HG03354 (cell line): ENCODE results near the gene DGKK.
A peak's percentile ranks its signal among the peaks of the same experiment; 100 is the strongest.

ENCODE experiments used
- ATAC-seq: cut with Tn5 transposase; IDR thresholded peaks from one replicate; pipeline ENCODE4 v1.9.1; 2021; ENCODE audit warnings: mild to moderate bottlenecking; ENCODE audit not compliant: unreplicated experiment, poor library complexity, severe bottlenecking

DGKK gene, protein sequence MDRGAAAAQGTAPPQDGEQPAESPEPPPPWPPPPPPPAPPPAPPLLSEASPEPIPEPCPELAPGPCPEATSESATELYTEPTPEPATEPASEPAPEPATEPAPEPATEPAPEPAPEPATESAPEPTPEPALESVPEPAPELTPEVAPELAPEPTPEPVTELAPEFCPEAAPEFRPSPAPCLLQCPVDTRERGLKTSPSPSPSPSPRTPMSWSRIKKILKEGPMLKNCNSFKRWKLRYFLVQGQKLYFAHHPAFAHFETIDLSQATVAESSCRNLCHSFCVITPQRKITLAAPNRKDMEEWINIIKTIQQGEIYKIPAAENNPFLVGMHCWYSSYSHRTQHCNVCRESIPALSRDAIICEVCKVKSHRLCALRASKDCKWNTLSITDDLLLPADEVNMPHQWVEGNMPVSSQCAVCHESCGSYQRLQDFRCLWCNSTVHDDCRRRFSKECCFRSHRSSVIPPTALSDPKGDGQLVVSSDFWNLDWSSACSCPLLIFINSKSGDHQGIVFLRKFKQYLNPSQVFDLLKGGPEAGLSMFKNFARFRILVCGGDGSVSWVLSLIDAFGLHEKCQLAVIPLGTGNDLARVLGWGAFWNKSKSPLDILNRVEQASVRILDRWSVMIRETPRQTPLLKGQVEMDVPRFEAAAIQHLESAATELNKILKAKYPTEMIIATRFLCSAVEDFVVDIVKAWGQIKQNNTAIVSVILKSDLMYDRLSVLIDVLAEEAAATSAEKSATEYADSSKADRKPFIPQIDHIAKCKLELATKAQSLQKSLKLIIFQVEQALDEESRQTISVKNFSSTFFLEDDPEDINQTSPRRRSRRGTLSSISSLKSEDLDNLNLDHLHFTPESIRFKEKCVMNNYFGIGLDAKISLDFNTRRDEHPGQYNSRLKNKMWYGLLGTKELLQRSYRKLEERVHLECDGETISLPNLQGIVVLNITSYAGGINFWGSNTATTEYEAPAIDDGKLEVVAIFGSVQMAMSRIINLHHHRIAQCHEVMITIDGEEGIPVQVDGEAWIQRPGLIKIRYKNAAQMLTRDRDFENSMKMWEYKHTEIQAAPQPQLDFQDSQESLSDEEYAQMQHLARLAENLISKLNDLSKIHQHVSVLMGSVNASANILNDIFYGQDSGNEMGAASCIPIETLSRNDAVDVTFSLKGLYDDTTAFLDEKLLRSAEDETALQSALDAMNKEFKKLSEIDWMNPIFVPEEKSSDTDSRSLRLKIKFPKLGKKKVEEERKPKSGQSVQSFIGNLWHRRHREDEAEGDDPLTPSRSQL

DNA sequence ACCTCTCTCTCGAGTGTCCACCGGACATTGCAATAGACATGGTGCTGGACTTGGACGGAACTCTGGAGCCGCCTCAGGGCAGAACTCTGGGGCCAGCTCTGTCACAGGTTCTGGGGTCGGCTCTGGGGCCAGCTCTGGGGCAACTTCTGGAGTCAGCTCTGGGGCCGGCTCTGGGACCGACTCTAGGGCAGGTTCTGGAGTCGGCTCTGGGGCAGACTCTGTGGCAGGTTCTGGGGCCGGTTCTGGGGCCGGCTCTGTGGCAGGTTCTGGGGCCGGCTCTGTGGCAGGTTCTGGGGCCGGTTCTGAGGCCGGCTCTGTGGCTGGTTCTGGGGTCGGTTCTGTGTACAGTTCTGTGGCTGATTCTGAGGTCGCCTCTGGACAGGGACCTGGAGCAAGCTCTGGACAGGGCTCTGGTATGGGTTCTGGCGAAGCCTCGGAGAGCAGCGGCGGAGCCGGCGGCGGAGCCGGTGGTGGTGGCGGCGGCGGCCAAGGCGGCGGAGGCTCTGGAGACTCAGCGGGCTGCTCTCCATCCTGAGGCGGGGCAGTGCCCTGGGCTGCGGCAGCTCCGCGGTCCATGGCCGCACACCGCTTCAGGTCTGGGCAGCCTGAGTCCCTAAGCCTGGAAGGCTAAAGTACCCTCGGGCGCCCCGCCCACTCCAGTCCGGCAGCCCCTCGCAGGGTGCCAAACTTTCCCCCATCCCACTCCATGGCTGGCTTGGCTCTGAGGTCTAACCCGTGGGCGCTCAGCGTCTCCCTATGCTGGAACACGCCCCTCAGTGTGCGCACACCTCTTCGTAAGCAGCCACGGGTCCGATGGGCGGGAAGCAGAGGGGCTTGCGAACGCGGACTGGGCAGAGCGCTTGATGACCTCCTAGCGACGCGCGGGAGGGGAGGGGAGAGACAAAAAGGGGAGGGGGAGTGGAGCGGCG, at the start of gene DGKK:
Gene DGKK, minus strand, starts transcription at position 723 of the 929 bp plus-strand sequence. Its CDS starts 147 bp downstream, at position 576.
- no peak for ATAC-seq

DNA sequence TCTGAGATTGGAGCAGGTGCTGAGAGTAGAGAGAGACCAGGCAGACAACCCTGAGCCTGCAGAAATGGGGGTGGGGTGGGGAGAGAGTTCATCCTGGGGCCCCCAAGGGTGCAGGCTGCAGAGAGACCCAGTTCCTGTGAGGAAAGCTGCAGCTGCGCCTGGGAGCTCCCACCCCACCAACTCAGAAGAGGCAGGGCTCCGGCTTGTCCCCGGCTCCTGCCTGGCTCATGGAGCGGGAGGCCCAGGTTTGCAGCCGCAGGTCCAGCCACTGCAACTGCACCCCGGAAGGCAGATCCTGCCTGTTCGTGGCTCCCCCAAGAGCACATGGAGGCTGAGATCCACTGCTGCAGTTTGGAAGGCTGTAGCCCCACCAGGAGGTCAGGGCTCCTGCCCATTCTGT, 44.2 kb upstream of the DGKK start:
- no peak for ATAC-seq

DNA sequence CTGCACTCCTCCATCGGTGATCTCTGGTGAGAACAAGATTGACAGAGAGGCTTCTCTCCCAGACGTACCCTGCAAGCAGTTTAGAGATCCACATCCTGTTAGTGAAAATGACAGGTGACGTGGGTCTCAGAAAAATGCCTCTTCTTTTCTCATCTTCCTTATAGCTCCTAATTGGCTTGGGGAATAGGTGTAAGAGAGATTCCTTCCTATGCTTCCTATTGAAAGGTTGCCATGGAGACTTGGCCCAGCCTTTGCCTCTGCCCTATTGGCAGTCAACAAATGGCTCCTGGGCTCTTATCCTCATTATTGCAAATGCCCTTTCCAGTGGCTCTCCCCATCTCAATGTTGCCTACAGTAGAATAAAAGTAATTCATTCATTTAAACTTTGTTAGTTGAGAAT, 26.5 kb upstream of the DGKK start:
- no peak for ATAC-seq

DNA sequence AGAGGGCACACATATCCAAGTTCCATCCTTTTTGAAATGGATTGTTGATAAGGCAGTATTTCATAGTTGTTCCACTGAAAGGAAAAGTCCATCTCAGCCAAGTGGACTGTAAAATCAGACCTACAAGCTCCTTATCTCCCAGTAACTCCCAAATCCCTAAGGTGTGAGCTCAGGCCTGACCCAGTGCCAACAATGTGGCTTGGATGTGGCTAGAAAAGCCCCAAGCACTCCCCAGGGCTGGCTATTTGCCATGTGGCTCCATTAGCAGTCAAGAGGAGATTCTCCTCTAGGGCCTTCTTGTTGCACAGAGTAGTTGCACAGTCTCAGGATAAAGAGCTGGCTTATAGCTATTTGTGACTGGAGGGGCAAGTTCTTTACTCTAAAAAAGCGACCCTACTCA, 25.0 kb upstream of the DGKK start:
- no peak for ATAC-seq

DNA sequence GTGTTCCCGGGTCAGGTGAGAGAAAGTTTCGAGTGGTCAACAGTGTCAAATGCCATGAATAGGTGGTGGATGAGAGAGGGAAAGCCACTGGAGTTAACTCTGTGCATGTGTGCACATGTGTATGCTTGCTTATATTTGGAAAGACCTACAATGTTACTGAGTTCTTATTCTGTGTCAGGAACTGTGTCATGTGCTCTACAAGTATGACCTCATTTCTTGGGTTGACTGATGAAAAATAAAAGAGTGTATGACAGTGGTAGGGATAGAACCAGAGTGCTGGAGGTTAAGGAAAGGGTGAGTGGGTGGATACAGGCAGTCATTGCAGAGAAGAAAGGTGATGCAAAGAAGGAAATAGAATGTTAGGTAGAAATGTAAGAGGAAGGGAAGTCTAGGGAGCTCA, 22.1 kb upstream of the DGKK start:
- no peak for ATAC-seq

DNA sequence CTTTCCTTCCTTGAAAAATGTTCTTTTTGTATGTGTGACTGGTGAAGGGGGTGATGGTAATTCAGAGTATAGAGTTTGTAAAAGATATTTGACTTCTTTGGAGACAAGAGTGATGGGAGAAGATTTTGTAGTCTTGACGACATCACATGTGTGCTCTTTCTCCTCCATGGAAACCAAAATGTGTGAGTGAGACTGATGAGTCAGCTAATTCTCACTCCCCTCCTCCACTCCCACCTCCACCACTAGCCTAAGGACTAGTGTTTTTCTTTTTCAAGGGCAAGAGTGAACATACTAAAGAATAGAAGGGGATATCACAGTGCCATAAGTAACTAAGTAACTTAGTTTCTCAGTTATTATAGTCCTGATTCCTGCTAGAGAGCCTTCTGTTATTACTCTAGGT, 14.0 kb upstream of the DGKK start:
- no peak for ATAC-seq

DNA sequence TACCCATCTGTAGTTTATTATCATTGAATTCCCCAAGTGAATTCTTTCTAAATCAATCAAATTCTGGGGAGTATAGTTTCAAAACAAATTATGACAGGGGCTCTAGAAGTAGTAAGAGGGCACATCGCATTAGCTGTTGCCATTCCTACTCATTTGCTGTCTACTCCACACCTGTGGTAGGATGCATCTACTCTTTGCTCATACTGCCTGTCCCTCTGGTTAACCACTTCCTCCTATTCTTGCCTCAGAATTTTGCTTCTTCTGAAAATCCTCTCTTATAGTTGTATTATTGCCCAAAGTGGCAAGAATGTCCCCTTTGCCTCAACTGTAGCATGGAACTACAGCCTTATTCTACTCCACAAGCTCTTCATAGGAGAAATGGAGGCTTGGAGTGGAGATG, 12.7 kb upstream of the DGKK start:
- no peak for ATAC-seq

DNA sequence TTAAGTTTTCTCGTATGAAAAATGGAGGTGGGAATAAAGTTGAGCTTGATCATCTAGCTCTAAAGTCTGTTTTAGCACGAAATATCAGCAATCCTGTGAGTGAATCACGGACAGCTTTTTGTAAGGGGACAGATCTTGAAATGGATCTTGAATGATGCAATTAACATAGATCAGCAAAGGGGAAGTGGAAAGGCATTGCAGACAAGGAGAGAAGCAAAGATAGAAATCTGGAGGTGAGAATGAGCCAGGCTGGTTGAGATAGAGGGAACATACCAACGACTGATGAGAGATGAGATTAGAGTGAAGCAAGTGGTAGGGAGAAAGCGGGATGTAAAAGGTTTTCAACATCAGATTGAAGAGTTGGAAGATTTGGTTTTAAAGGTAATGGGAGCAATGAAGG, 4.6 kb upstream of the DGKK start:
- ATAC-seq, result no peak

DNA sequence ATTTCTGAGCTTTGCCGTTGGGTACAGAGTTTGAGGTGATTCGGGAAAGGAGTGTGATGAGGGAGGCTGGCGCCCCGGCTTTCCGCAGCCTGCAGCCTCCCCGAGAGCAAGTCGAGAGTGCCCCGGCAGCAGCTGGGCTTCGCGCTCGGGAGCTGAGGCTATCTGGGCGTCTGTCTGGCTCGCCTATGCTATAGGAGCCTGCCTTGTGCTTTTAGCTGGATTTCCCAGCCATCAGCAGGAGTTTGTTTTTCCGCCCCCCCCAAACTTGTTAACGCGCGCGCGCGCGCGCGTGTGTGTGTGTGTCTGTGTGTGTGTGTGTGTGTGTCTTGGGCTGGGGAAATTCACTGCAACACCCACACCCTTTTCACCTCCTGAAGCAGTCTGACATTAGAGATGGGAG, 765 bp upstream of the DGKK start:
- no peak for ATAC-seq

DNA sequence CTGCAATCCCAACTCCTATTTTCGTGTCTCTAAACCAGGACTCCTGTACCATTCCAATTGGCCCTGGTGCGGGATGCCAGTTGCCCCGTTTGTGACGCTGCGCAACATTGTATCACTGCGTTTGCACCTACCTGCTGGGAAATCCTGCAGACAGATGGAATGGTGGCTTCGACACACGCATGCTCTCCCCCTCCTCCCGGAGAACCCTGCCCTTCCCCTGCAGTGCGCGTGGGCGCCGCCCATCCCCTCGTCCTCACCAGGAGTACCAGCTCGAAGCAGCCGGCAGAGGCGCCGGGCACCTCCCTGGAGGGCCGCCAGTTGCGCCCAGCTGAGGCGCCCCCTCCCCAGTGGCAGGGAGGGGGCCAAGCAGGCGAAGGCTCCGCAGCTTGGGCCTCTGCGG, 1.4 kb downstream of the DGKK start:
- no peak for ATAC-seq

DNA sequence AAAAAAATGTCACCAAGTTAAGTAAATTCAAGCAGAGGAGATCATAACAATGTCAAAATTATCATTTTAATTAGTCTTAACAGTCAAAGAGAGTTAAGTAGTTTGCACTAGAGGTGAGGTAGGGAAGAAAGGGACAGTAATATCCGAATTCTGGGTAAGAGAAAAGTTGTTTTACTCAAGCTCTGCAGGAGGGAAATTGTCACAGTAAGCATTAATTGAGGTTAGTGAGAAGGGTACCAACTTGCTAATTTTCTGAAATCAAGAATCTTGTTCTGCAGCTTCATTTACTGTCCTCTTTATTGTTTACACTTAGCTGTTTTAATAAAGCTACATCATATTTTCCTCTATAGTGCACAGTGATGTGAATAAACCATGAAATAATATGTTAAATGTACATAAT, 11.0 kb downstream of the DGKK start:
- no peak for ATAC-seq

DNA sequence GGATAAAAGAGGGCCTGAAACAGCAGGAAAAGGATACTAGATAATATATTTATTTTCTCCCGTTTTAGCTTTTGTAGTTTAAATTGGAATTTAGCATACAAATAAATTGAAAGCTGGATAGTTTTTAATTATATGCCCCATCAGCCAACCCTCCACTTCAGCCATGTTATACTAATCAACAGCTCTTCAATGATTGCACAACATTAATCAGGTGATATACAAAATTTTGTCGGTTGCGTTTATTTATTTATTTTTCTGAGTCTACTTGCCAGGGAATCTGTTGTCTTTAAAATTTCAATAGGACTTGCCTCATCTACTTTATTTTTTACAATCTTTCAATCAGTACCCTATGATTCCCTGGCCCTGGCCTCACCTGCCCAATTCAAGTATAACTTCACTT, 12.1 kb downstream of the DGKK start:
- no peak for ATAC-seq

DNA sequence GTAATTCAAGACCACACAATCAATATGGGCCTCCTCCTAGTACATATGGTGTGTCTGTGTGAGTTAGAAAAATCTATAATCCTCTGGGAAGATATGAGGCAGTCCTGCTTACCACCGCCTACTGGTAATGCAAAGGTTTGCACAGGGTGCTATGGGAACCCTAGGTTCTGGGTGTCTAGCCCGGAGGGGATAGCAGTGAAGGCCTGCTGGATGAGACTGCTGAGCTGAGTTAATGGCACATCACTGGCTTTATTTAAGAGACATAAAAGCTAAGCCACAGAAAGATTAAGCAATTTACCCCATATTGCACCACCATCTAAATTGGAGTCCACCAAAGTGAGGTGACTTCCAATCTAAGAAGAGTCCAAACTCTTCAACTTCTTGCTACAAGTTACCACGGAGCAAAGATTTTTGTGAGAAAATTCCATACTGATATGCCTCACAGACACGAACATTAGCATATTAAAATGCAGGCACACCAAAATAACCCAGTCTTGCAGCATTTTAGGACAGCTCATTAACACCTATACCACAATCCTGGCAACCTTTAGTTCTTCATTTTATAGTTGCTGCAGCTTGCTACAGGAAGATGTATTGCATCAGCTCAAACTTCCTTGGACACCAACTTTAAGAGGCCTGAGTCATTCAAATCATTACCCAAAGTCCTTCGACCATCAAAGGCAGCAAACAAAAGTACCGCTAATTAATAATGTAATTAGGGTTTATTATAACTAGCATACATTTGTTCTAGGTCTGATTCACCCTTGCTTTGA, 13.7 kb downstream of the DGKK start:
- ATAC-seq, result no peak

DNA sequence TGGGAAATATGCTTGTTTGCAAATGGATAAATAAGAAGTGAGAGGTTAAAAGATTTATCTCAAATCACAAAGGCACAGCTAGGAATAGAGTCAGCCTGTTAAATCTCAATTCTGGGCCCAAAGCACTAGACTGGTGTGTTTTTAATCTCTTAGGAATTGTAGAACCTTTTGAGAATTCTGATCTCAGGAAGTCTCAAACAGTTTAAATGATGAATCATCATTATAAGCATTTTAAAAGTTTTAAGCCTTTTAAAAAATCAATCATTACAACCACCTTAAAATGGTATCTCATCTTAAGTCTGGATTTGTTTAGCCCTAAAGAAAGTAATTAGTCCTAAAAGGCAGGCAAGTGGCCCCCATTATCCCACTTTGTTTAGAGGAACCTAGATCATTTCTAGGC, 17.8 kb downstream of the DGKK start:
- no peak for ATAC-seq

DNA sequence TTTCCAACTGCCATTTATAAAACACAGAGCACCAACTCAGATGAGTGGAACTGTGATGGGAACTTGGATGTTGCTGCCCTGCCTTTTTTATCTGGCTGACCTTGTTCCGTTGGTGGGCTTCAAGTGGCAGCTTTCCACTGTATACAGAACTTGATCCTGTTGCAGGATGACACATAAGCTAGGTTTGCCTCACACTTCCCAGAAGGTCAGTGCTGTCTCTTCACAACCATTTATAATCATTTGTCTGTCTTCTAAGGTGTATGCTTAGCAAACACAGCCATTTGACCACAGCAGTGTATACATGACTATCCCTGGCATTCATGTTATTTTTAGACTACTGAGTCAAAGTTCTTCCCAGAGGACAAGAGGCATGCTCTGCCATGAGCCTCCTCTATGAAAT, 20.3 kb downstream of the DGKK start:
- no peak for ATAC-seq

DNA sequence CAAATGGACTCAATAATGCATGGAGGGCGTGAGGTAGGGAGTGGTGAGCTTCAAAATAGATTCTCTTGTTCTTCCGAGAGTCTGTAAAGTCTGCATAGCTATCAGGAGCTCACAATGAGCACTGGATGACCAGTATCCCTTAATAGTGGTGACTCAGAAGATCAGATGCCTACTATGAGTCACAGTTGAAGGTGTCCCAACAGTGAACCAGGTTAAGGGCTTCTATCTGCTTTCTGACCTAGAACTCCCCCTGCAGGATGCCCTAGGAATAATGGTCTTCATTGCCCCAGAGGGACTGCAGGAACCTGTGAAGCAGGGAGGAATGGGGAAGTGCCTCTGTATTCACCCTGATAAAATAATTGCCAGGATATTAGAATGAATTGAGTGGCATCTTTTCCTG, 22.1 kb downstream of the DGKK start:
- no peak for ATAC-seq

DNA sequence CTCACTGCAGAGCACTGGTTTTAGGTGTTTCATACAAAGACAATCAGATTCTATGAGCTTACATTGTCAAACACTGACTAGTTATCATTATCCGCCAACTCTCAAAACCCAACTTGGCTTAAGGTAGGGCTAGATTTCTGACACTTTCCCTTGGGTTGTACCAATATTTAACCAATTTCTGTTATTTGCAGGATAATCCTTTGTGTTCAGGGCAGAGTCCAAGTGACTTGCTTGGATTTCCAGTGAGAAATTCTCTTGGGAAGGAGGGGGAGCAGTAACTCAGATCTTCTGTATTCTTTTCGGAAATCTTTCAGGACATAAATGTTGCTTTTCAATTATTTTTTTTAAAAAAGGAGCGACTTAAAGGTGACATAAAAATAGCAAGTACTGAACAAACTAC, 23.1 kb downstream of the DGKK start:
- ATAC-seq, result no peak

DNA sequence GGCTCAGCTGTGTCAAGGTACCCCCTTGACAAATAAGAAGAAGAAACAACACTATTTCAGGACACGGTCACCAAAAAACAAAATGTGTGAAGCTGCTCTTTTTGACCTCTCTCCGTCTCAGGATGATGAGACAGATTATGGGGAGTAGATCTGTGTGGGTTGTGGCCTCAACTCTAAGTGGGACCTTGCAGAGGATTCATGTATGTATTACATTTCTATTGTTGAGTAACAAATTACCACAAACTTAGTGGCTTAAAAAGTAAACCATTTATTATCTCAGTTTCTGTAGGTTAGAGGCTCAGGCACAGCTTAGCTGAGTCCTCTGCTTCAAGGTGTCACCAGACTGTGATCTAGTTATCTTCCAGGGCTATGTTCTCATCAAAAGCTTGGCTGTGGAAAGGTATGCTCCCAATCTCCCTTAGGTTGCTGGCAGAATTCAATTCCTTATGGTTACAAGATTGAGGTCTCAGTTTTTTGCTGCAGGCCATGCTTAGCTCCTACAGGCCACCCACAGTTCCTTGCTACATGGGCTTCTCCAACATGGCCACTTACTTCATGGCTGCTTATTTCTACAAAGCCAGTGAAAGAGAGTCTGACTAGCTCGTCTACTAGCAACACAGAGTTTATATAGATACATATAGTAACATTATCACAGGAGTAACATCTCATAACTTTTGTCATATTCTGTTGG, 28.1 kb downstream of the DGKK start:
- peak; percentile 72 for ATAC-seq
